DOHH2 (cell line): Measurements from ENCODE around the gene GNRH2.
"Not testable (repeated sequence)": the region's sequence is repeated elsewhere in the genome, so short reads cannot be mapped to it uniquely, and the experiment has no call there.

Experiments
- H3F3A ChIP-seq: fragments of 200-600 bp; sonication (generic), shearing (Covaris generic); 2 replicates; pipeline ENCODE4 v1.6.0; 2016; ENCODE audit warnings: antibody characterized with exemption, mild to moderate bottlenecking; ENCODE audit not compliant: control insufficient read depth, insufficient read depth
- H3K27ac ChIP-seq: fragments of 200-600 bp; sonication (generic); 2 replicates; pipeline ENCODE4 v1.5.1; 2014; ENCODE audit warnings: low read depth, mild to moderate bottlenecking, low read length, moderate library complexity
- H3K27me3 ChIP-seq: fragments of 200-600 bp; sonication (generic); 2 replicates; pipeline ENCODE4 v1.6.1; 2014; ENCODE audit warnings: mild to moderate bottlenecking, low read length, mixed read lengths; ENCODE audit not compliant: control insufficient read depth
- H3K36me3 ChIP-seq: fragments of 200-600 bp; sonication (generic); 2 replicates; pipeline ENCODE4 v1.6.1; 2014; ENCODE audit warnings: mild to moderate bottlenecking, low read length, moderate library complexity, mixed read lengths; ENCODE audit not compliant: control insufficient read depth
- H3K4me1 ChIP-seq: fragments of 200-600 bp; sonication (generic); 2 replicates; pipeline ENCODE4 v1.6.1; 2014; ENCODE audit warnings: mild to moderate bottlenecking, low read length, mixed read lengths; ENCODE audit not compliant: control insufficient read depth
- H3K4me2 ChIP-seq: fragments of 200-600 bp; sonication (generic); 2 replicates; pipeline ENCODE4 v1.6.0; 2014; ENCODE audit warnings: mild to moderate bottlenecking, low read length, moderate library complexity
- H3K4me3 ChIP-seq: fragments of 200-600 bp; sonication (generic); 2 replicates; pipeline ENCODE4 v1.5.1; 2014; ENCODE audit warnings: mild to moderate bottlenecking, low read length, mixed read lengths
- H3K79me2 ChIP-seq: fragments of 200-600 bp; sonication (generic); 2 replicates; pipeline ENCODE4 v1.6.1; 2014; ENCODE audit warnings: mild to moderate bottlenecking, low read length, mixed read lengths; ENCODE audit not compliant: control insufficient read depth
- H3K9me2 ChIP-seq: fragments of 200-600 bp; sonication (generic); replicated peaks from 2 replicates; pipeline ENCODE4 v1.6.1; 2014; ENCODE audit warnings: mild to moderate bottlenecking, low read length, mixed read lengths; ENCODE audit not compliant: control insufficient read depth
- H3K9me3 ChIP-seq: fragments of 200-600 bp; sonication (generic); 2 replicates; pipeline ENCODE4 v1.6.1; 2014; ENCODE audit warnings: antibody characterized with exemption, low read length, mixed read lengths; ENCODE audit not compliant: control insufficient read depth, insufficient read depth
- H4K20me1 ChIP-seq: fragments of 200-600 bp; sonication (generic); 2 replicates; pipeline ENCODE4 v1.6.0; 2014; ENCODE audit warnings: low read depth, mild to moderate bottlenecking, antibody characterized with exemption, low read length, moderate library complexity; ENCODE audit not compliant: control insufficient read depth, insufficient read depth
- CTCF ChIP-seq: fragments of 200-600 bp; sonication (generic); IDR thresholded peaks from one replicate; pipeline ENCODE4 v1.5.1; 2014; ENCODE audit warnings: antibody characterized with exemption, mild to moderate bottlenecking, low read depth, low read length; ENCODE audit not compliant: poor library complexity, severe bottlenecking
- EZH2phosphoT487 ChIP-seq: fragments of 200-600 bp; sonication (generic); IDR thresholded peaks from 2 replicates; pipeline ENCODE4 v1.6.1; 2017; ENCODE audit warnings: borderline replicate concordance, mild to moderate bottlenecking, antibody characterized with exemption, low read length, moderate library complexity, mixed read lengths

The GNRH2 gene

GRCh38 chr20:3021327-3021726 lies 22.1 kb upstream of the GNRH2 start:
- Histone ChIP-seq H3F3A (no peaks in the 10 kb centered on the region), H3K4me1 (no peaks in the 10 kb centered on the region), H3K27me3 (no peaks in the 10 kb centered on the region), H3K79me2 (no peaks in the 10 kb centered on the region), H4K20me1 (no peaks in the 10 kb centered on the region), H3K9me2 (no peaks in the 10 kb centered on the region), H3K27ac (no peak overlapping the region), H3K4me2 (no peak overlapping the region), H3K4me3 (no peak overlapping the region), H3K36me3 (peaks cover 38% of the 10 kb centered on the region), H3K9me3 (no peaks in the 10 kb centered on the region)
- TF ChIP-seq CTCF, result no peak
- no peak for TF ChIP-seq EZH2phosphoT487

- H4K20me1 ChIP-seq, result no peaks in the 10 kb centered on the region
- H3K9me2 ChIP-seq, result no peaks in the 10 kb centered on the region
- TF ChIP-seq EZH2phosphoT487 (no peak), CTCF (no peak)
- H3K36me3 ChIP-seq, result peaks cover 43% of the 10 kb centered on the region
- no peak overlapping the region for H3K4me3 ChIP-seq
- H3K4me1 ChIP-seq, result no peaks in the 10 kb centered on the region
- H3K4me2 ChIP-seq, result no peak overlapping the region
- no peaks in the 10 kb centered on the region for H3K27me3 ChIP-seq
- no peaks in the 10 kb centered on the region for H3K79me2 ChIP-seq
- no peaks in the 10 kb centered on the region for H3F3A ChIP-seq
- H3K27ac ChIP-seq, result no peak overlapping the region
- no peaks in the 10 kb centered on the region for H3K9me3 ChIP-seq
Observed at GRCh38 chr20:3021777-3022176, 21.6 kb upstream of the GNRH2 start.

GRCh38 chr20:3022559-3023490 lies 20.6 kb upstream of the GNRH2 start:
- peaks cover 48% of the 10 kb centered on the region for H3K36me3 ChIP-seq
- H3K4me3 ChIP-seq, result not testable (repeated sequence)

GRCh38 chr20:3027987-3028386 lies 15.4 kb upstream of the GNRH2 start:
- H3K4me2 ChIP-seq, result no peak overlapping the region
- H3K9me2 ChIP-seq, result no peaks in the 10 kb centered on the region
- H3F3A ChIP-seq, result no peaks in the 10 kb centered on the region
- H3K27me3 ChIP-seq, result no peaks in the 10 kb centered on the region
- H3K9me3 ChIP-seq, result no peaks in the 10 kb centered on the region
- no peak overlapping the region for H3K4me3 ChIP-seq
- H3K79me2 ChIP-seq, result no peaks in the 10 kb centered on the region
- no peaks in the 10 kb centered on the region for H4K20me1 ChIP-seq
- H3K27ac ChIP-seq, result no peak overlapping the region
- no peak for TF ChIP-seq CTCF
- no peak for TF ChIP-seq EZH2phosphoT487
- H3K4me1 ChIP-seq, result no peaks in the 10 kb centered on the region
- peaks cover 48% of the 10 kb centered on the region for H3K36me3 ChIP-seq

More at GRCh38 chr20:3022559-3023490, 20.6 kb upstream of the GNRH2 start:
- H3K27ac ChIP-seq, H3K9me3 ChIP-seq, H3K9me2 ChIP-seq, H3K4me2 ChIP-seq, H3K4me1 ChIP-seq, H3K27me3 ChIP-seq, H4K20me1 ChIP-seq, H3F3A ChIP-seq, H3K79me2 ChIP-seq: not testable (repeated sequence)
